ENCODE data around the gene JMY.
A peak's percentile ranks its signal among the peaks of the same experiment; 100 is the strongest.

JMY gene, protein sequence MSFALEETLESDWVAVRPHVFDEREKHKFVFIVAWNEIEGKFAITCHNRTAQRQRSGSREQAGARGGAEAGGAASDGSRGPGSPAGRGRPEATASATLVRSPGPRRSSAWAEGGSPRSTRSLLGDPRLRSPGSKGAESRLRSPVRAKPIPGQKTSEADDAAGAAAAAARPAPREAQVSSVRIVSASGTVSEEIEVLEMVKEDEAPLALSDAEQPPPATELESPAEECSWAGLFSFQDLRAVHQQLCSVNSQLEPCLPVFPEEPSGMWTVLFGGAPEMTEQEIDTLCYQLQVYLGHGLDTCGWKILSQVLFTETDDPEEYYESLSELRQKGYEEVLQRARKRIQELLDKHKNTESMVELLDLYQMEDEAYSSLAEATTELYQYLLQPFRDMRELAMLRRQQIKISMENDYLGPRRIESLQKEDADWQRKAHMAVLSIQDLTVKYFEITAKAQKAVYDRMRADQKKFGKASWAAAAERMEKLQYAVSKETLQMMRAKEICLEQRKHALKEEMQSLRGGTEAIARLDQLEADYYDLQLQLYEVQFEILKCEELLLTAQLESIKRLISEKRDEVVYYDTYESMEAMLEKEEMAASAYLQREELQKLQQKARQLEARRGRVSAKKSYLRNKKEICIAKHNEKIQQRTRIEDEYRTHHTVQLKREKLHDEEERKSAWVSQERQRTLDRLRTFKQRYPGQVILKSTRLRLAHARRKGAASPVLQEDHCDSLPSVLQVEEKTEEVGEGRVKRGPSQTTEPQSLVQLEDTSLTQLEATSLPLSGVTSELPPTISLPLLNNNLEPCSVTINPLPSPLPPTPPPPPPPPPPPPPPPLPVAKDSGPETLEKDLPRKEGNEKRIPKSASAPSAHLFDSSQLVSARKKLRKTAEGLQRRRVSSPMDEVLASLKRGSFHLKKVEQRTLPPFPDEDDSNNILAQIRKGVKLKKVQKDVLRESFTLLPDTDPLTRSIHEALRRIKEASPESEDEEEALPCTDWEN

DNA sequence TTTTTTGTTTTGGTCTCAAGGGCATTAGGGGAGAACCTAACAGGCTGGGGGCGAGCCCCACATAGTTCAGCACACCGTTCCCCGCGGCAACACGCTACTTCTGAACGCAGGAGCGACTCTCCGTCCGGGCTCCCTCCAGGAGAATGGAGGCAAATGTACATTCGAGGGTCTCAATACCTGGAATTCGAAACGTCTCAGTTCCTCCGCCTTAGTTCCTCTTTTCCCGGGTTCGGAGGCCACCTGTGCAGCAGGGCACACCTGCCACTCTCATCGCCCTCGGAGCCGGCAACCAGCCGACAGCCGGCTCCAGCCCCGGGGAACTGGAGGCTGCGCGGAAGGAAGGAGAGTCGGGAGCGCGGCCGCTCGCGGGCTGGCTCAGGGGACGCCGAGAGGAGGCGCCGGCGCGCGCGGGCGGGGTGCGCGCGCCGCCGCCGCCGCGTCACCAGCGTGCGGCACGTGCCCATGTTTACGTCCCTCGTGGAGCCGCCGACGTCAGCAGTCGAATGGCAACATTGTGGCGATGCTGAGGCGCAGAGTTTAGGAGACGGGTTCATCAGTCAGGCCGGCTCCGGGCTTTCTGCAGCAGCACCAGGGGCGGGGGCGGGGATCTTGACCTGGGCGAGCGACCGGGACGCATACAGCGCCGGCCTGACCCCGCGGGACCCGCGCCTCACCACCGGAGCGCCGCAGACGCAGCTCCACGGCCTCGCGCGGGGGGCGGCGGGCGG lies at the start of gene JMY:
TSS of gene JMY (plus strand) at position 498 of the 728 bp plus-strand sequence. CDS start 520 bp downstream, outside the sequence.
- no peak for FAIRE-seq

DNA sequence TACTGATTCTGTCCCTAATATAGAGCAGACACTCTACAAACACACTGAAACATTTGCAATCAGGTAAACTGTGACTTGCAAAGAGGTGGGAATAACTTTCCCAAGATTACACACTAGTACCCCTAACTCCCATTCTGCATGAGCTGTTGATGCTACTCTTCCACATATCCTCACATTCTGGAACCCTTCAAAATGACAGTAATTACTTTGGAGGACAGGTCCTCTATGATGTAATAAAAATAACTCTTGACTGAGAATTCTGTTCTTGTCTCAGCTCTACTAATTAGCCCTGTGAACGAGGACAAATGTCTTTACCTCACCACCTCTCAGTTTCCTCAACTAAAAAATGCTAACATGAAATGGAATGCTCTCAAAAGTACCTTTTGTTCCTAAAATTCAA lies 49.5 kb upstream of the JMY start:
- FAIRE-seq = no peak

DNA sequence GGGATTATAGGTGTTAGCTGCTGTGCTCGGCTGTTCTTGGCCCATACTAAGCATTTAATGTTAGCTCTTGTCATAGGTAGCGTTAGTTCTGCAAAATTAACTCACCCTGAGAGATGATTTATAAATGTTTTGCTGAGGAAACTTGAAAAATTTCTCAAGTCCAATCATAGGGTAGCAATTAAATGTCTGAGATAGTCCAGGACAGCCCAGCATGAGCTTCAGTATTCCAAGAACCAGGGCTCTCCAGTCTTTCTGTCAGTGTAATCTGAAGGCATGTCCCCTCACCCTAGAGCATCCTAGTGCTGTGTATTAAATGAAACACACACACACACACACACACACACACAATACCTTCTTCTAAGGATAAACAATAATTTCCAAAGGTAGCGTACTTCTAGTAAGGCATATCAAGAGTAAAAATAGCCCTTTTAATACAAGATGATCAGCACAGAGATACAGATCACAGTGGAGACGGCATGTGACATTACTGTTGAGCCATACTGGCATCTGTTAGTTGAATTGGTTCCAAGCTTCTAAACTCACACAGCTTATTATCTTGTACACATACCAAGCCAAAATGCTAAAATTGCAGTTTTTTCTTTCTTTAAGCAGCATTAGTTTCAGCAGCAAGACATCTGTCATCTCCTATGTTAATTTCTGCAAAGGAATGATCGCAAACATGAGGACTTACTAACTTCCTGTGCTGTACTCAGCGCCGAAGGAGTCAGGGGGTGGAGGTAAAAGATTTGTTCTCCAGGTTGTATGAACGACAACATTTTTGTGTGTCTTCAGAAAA lies 46.3 kb upstream of the JMY start:
- FAIRE-seq = no peak

DNA sequence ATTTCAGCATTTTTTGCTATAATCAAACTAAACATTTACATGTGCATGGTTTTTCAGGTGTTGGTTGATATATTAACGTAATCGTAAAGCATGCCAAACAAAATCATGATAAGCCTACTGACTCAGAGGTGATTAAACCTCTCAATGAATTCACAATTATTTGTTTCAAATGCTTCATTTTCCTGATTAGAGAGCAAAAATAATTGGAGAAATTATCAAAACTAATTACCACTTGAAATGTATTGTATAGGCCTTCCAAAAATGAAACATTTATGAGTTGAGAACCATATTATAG lies 45.7 kb upstream of the JMY start:
- FAIRE-seq = no peak

DNA sequence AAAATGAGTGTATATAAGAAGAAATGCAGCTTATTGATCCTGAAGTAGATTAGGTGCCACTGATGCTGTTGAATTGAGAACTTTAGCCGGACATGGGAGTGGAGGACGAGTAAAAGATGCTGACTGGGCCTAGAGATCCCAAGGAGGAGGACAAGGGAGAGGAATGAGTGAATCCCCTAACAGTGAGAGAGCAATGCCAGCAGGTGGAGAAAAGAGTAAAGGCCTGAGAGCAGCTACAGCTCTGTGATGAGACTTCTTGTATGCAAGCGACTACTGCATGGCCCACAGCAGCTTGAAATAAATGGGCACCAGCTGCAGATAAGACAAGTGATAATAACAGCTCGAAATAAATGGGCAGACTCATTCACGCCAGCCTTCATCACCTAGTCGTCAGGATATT lies 44.5 kb upstream of the JMY start:
- FAIRE-seq = no peak

DNA sequence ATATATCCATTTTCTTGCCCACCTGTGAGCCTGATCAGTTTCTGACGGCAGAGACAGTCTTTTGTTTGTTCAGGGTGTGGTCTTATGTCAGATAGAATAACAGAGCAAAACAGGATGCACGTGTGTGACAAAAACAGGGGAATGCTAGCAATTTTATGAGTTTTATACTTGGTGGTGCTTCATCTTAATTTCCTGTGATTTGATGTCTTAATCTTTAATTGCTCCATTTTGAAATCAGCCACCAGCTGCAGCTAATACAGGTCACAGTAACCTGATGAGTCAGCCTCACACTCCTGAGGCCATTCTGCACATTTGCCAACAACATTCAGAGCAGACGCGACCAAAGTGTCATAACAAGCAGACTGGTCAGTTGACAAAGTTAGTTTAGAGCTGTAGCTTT lies 42.3 kb upstream of the JMY start:
- FAIRE-seq = no peak

DNA sequence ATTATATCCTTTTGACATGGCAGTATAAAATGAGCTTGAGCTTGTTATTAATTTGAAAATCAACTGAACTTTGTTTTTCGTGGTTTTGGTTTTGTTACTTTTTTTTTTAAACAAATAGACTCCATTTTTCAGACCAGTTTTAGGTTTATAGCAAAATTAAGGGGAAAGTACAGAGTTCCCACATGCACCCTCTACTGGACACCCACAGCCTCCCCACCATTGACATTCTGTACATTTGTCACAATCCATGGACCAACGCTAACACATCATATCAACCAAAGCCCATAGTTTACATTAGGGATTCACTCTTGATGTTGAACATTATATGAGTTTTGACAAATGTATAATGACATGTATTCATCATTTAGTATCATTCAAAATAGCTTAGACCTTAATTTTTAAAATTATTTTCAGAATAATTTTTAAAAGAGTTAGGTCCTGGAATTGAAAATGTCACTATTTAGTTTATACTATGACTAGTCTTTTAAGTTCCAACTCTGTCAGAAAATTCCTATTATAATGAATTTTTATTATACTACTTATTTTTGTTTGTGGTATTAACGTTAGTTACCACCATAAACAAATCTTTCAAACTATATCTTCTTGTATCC lies 35.3 kb upstream of the JMY start:
- FAIRE-seq = peak; percentile 78

DNA sequence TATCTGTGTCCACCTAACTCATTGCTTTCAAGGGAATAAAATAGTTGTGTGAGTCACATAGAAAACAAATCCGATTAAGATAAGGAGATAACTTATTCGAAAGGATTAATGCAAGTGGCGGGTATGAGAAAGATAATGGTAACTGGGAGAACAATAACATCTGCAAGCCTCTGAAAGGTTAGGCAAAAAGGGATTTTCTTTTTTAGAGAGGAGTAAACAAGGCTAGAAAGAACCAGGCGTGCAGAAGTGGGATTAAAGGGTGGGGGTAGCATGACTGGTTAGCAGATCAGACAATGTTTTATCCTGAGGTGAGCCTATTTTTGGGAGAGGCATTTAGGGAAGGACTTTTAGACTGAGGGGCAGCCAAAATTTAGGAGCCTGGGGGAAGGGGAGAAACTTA lies 34.7 kb upstream of the JMY start:
- FAIRE-seq = no peak

DNA sequence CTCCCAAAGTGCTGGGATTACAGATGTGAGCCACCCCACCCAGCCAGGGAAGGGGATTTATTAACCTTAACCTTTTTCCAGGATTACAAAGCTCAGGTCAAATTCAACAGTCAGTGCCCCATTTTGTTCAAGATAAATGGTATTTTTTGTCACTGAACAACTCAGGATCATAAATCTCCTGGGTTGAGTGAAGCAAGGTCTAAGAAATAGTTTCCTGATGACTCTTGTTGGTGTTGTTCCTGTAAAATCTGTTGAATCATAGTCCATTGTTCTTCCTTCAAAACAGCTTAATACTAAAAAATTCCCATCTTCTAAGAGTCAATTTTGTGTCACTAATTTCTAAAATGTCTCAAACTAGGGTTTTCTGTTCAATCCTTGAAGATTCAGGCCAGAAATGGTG lies 33.9 kb upstream of the JMY start:
- FAIRE-seq = no peak

DNA sequence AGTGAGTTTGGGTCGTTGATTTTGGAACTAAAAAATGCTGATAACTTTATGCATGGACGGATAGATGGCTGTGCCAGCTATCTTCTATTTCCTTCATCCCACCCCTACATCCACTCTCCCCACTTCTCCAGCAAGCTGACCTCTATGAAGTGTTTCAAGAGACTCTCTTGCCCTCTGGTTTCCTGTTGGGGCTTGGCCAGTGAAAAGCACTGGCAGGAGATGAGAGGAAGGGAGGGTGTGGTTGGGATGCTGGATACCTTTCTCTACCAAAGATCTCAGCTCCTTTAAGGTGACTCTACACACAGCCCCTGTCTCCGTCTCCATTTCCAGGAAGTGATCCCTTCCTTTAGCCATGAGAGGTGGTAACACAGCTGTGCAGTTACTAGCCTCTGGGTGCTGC lies 30.0 kb upstream of the JMY start:
- no peak for FAIRE-seq

DNA sequence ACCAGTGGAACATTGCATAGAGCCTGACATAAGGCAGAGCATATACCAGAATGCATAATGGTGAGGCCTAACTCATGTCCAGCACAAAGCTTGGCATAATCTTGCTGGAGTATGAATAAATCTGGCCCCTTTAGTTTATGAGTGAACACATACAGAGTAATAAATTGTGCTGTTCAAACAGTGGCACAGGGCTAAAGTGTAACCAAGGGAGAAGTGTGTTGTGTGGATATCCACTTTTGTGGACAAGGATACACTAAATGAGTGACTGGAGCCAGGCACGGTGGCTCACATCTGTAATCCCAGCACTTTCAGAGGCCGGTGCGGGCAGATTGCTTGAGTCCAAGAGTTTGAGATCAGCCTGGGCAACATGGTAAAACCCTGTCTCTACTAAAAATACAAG lies 29.4 kb upstream of the JMY start:
- FAIRE-seq = no peak

DNA sequence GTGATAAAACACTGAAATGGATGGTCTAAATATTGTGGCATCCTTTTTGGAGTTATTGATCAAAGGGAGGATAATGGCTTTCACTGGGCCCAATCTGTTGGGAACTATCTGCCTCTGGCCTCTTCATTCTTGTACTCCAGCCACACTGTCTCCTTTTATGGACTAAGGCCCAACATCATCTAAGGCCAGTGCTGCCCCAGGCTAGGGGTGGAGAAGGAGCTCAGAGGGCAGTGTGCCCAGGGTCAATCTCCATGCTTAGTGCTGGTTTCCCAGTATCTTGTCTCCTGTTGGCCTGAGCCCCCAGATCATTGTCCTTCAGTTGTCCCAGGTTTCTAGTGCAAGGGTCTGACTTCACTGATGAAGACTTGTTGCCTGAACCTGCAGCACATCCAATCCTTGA lies 26.4 kb upstream of the JMY start:
- no peak for FAIRE-seq

DNA sequence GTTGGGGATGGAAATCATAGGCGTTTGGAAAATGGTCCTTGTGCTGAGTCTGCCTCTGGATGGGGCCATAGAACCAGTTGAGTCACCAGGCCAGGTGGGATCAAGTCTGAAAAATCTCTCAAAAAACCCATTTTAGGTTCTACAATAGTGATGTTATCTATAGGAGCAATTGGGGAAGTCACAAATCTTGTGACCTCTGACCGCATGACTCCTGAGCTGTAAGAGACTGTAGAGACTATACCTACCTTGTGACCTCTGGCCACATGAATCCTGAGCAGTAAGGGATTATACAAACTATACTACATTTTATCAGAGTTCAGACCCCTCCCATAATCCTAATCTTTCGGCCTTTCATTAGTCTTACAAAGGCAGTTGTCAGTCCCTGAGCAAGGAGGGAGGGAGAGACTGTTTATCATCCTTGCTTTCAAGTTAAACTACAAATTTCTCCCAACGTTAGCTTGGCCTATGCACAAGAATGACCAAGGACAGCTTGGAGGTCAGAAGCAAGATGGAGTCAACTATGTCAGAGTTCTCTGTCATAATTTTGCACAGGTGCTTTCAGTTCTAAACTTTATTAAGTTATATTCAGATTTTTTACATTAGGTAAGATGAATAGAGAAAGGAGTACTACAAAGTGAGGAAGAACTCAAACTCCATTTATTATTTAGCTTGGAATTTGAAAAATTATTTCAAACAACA lies 11.5 kb upstream of the JMY start:
- FAIRE-seq = no peak

DNA sequence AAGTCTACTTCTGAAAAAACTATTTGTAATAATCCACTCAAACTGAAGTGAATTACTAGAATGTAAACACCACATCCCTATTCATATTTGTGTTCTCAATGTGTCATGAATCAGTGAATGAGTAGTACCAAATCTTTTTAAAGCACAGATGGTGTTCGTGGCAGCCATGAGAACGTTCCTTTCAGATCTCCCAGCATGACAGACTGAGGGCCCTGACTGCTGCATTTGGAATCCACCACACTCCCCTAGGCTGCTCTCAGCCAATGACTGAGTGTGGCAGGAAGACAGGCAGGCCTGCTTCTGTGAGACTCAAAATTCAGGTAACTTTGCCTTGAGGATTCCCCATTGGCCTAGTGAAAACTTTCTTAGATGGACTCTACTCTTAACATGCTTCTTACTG lies 10.9 kb upstream of the JMY start:
- no peak for FAIRE-seq

DNA sequence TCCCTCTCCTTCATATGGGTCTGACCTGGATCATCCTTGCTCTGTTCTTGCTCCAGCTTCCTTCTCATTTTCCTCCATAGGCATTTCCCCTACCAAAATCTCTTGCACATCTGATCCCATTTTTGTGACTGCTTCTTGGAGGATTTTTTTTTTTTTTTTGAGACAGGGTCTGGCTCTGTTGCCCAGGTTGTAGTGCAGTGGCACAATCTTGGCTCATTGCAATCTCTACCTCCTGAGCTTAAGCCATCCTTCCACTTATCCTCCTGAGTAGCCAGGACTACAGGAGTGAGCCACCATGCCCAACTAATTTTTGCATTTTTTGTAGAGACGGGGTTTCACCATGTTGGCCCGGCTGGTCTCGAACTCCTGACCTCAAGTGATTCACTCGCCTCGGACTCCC lies 10.5 kb upstream of the JMY start:
- no peak for FAIRE-seq

DNA sequence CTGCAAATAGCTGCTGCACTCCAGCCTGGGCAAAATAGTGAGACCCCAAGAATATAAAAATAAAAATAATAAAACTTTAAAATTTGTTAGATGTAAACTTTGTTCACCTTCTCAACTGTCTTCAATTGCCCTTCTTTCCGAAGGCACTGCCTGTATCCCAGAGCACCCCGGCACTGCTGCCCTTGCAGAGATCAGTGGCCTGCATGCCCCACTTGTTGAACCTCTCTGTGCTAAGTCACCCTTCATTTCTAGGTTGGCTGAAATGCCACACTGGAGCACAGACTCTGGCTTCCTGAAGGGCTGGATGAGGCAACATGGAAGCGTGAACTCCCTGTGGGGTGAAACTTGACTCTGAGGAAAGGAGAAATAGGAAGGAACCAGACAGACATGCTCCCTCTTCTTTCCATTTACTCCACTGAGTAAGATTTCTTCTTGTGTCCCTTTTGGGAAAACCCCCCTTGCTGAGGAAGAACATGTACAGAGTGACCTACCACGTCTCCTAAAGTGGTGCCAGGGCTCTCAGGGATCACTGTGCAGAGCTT lies 8.4 kb upstream of the JMY start:
- FAIRE-seq = no peak

DNA sequence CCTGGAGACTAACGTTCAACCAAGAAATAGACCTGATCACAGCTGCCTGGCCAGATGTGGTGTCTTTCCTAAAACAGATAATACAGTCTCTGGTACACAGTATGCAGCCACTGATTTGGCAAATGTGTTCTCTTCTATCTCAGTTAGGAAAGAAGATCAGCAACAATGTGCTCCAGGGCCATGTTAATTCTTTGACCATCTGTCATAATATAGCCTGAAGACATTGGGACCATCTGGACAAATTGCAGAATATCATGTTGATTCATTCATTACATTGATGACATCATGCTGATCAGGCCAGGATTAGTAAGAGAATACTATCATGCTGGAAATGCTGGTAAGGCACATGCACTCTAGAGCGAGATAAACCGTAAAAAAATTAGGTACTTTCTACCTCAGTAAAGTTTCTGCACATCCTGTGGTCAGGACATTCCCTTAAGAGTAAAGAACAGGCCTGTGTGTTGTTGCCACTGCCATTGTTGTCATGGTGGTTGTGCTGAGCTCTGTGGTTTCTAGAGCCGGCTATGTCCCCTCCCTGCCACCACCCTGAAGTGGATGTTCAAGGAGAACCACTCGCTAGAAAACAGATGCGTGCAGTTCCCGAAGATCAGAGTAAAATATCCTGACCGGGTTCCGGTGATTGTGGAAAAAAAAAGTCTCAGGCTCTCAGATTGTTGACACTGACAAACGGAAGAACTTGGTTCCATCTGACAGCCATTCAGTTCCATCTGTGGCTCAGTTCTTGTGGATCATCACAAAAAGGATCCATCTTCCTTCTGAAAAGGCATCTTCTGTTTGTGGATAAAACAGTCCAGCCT lies 6.4 kb upstream of the JMY start:
- no peak for FAIRE-seq

DNA sequence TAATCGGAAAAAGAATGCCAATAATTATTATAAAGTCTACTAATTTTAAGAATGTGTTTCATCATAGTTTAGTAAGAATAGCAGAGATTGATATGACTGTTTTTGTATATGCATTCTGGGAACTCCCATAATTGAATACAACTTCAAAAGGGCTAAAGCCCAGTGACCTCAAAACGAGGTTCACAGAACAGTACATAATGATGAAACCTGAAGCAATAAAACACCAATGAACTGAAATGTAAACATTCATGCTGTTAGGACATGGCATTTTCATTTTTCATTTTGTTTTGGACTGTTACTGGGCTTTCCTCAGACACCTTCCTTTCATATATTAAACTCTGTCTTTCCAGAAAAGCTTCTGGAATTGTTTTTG lies 684 bp upstream of the JMY start:
- peak; percentile 68 for FAIRE-seq

DNA sequence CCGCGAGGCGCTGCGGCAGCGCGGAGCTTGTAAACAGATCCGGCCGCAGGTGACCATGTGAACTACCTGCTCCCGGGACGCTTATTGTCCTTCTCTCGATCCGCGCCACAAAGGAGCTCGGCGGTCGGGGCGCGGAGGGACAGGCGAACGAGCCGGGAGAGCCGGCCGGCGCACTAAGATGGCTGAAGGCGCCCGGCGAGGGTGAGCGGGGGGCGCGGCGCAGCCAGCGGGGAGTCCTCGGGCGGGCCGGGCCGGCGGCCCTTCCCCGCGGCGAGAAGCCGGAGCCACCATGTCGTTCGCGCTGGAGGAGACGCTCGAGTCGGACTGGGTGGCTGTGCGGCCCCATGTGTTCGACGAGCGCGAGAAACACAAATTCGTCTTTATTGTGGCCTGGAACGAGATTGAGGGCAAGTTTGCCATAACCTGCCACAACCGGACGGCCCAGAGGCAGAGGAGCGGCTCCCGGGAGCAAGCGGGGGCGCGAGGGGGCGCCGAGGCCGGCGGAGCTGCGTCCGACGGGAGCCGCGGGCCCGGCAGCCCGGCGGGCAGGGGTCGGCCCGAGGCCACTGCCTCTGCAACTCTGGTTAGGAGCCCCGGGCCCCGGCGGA lies 535 bp downstream of the JMY start:
- FAIRE-seq = no peak

Measured in colon (tissue), 2 donors.